GM18508 (cell line): Measurements from ENCODE around the gene CALML3.

Experiments
- ATAC-seq: cut with Tn5 transposase; IDR thresholded peaks from one replicate; pipeline ENCODE4 v1.9.1; 2021; ENCODE audit warnings: moderate number of reproducible peaks; ENCODE audit not compliant: insufficient read depth, unreplicated experiment

CALML3 gene

GRCh38 chr10:5490698-5491464, 33.9 kb upstream of the CALML3 start:
- ATAC-seq, result no peak

DNA sequence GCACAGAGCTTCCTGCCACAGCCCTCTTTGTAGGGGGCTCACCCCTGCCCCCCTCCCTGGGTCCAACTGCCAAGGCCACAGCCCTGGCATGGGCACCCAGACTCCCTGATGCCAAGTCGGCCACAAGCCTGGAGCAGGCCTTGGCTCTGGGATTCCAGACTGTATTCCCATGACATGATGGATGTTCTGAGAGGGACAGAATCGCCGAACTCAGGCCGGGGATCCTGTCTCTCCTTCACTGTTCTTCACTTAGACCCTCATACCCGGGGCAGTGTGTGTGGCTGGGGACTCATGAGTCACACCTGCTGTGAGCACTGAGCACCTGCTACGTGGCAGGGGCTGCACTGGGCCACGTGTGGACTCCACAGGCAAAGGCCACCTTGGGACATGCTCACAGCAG, 33.3 kb upstream of the CALML3 start:
- no peak for ATAC-seq

DNA sequence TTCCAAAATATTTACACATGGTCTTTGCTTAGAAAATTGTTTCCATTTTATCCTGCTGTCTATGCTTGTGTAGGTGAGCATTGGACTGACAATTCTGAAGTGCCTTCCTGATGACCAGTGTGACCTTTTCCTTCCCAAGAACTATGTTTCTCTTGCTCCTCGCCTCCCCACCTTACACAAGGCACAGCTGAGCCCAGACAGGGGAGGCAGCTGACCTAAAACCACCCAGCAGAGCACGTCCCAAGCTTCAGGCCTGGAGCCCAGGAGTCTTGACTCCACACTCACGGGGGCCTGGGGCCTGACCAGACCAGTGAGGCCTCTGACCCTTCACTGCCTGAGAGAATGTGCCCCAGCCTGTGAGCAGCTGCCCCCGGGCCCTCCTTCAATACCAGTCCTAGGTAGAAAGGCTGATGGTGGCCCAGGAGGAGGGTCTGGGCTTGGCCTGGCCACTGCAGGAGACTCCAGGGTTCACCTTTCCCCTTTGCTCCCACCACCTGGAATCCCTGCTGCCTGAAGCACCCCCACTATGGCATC, 32.4 kb upstream of the CALML3 start:
- no peak for ATAC-seq

DNA sequence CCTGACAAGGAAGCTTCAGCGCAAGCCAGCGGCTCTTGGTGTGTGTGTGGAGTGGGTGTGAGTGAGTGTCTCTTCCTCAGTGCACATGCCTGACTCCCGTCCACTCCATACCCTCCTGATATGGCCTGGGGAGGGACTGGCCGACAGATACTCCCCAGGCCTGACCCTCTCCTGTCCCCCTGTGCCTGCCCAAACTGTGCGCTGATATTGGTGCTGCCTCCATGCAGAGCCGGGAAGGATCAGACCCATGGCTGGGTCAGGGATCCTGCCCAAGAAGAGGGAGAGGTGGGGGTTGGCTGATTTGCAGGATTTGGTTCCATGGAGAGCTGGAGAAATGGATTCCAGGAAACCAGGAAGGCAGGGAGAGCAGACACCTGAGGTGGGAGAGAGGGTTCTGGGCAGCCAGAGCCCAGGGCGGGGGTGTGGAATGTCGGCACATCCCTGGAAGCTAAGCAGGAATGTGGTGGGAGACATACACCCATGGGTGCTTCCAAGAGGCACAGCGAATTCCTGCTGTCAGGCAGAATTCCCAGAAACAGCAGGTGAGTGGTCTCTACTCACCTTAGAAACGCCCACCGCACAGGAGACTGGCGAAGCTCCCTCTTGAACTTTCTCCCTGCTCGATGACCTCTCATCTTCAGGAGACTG, 31.7 kb upstream of the CALML3 start:
- no peak for ATAC-seq

GRCh38 chr10:5493691-5494090, 31.1 kb upstream of the CALML3 start:
- ATAC-seq, result no peak

GRCh38 chr10:5494611-5495010, 30.1 kb upstream of the CALML3 start:
- no peak for ATAC-seq

GRCh38 chr10:5496261-5497250, 28.2 kb upstream of the CALML3 start:
- ATAC-seq, result no peak

DNA sequence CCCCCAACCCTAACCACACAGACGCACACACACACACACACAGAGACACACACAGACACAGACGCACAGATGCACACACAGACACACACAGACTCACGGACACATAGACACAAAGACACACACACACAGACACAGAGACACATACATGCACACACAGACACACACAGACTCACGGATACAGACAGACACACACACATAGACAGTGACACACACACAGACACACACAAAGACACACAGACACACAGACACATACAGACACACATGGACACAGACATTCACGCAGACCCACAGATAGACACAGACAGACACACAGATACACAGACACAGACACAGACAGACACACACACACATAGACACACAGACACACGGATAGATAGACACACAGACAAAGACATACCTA, 27.5 kb upstream of the CALML3 start:
- no peak for ATAC-seq

DNA sequence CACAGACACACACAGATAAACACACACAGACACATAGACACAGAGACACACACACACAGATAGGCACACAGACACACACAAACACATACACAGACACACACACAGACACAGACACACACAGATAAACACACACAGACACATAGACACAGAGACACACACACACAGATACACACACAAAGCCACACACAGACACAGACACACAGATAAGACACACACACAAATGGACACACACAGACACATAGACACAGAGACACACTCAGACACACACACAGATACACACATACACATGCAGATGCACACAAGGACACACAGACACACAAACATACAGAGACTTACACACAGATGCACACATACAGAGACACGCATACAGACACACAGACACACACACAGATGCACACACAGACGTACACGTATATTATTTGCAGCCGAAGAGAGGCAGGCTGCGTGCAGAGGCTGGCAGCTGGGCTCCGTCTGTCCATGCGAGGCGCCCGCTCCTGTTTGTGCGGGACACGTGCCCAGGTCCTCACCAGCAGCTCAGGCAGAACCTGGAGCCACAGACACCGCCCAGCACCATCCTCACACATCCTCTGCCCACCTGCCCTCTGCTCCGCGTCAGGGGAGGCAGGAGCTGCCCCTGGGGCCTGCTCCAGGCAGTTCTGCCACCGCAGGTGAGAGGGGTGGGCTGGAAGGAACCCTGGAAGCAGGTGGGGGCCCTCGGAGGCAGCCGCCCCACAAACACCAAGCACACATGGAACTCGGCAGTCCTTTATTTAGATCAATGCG, 26.6 kb upstream of the CALML3 start:
- no peak for ATAC-seq

DNA sequence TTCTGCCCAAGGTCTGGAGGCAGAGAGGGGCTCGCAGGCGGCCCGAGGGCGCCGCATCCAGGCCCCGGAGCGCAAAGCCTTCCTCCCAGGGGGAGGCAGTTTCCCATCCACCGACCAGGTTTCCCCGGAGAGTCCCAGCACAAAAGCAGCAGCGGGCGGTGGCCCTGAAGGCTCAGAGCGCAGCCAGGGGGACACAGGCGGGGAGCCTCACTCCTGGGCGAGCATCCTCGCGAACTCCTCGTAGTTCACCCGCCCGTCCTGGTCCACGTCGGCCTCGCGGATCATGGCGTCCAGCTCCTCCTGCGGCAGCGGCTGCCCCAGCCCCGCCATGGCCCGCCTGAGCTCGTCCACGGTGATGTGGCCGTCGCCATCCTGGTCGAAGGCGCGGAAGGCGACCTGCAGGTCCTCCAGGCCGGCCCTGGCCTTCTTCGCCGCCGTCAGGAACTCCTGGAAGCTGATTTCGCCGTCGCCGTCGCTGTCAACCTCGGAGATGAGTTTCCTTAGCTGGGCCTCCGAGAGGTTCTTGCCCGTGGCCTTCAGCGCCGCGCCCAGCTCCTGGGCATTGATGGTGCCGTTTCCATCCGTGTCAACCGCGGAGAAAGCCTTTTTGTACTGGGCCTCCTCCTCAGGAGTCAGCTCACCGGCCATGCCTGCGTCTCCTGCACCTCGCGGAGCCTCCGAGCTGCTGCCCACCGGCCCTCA, 25.8 kb upstream of the CALML3 start:
- no peak for ATAC-seq

- no peak for ATAC-seq
These were observed 25.1 kb upstream of the CALML3 start, which contains the start of gene CALML5 for GRCh38 chr10:5499493-5500140. Gene CALML5, minus strand, starts transcription at chr10:5499570. Its CDS starts 132 bp downstream, at chr10:5499438.

DNA sequence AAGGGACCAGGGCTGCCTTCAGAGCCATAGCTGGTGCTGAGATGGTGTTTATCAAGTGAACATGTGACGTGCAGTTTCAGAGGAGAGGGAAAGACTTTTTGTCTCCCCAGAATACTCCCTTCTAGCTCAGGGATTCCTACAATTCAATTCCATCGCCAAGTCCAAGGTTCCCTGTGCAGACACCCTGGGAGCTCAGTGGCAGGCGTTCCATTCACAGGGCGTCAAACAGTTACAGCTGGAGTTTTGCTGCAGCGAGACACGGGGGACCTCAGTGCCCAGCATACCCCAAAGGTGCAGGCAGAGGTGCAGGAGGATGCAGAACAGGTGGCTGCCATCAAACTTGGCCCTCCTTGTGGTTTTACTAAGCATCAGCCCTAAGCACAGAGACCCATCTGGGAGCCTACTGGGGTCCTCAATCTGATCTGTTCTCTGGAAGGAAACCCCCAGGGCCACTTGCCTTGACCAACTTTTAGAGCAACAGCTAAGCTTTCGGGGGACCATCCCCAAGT, 24.5 kb upstream of the CALML3 start:
- no peak for ATAC-seq

DNA sequence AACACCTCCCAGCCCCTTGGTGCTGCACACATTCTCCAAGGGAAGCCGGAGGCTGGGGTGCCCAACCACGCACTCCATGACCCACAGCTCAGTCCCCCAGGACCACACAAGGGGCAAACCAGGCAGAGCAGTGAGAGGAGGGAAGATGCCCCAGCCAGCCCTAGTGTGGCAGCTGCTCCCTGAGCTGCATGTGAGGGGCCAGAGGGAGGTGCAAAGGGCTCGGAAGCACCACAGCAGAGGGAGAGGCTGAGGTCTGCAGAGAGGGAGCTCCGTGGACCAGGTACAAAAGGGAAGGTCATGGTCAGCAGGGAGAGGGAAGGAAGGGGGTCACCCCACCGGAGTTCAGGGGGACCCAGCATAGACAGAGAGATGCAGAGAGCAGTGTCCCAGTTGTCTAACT, 23.9 kb upstream of the CALML3 start:
- no peak for ATAC-seq

GRCh38 chr10:5502061-5502521, 22.7 kb upstream of the CALML3 start:
- no peak for ATAC-seq

DNA sequence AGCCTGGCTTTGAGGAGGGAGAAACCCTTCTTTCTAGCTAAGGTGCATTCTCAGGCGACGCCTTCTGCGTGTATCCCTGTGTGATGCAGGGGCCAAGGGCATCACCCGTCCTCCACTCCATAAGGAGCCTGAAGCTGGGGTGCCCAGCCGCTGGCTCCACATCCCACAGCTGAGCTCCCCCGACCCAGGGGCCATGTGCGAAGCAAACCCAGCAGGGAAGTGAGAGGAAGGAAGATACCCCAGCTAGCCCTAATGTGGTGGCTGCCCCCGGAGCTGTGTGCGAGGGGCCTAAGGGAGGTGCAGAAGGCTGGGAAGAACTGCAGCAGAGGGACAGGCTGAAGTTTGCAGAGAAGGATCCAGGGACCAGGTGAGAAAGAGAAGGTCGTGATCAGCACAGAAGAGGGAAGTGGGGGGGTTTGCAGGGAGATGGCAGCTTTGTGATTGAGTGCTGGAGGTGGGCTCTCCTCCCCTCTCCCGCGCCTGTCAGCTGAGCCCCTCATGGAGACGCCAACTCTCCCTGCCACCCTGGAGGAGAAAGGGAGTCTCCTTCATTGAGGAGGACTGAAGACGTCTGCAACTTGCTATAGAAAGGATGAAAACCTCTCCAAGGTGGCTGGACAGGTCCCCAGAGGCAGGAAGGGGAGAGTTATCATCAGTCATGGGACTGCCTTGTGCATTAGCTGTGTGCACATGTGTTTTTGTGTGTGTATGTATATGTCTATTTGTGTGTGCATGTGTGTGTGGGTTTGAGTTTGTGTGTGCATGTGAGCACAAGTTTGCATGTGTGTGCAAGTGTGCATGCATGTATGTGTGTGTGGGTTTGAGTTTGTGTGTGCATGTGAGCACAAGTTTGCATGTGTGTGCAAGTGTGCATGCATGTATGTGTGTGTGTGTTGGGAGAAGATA, 21.9 kb upstream of the CALML3 start:
- no peak for ATAC-seq

- ATAC-seq, result no peak
These were observed 21.3 kb upstream of the CALML3 start for GRCh38 chr10:5503477-5503835.
